Measurements from ENCODE around the gene LEFTY1.

Gene LEFTY1

GRCh38 chr1:225918280-225918679, 29.3 kb upstream of the LEFTY1 start:
- no peak for TF ChIP-seq CEBPB (IDR thresholded peaks at IDR 0.05)
- TF ChIP-seq TEAD4 (IDR thresholded peaks at IDR 0.05) = no peak
- no peak for TF ChIP-seq EP300 (IDR thresholded peaks at IDR 0.05; ENCODE audit: borderline replicate concordance)
- no peak for TF ChIP-seq MAX (IDR thresholded peaks at IDR 0.05)
- TF ChIP-seq RAD21 (IDR thresholded peaks at IDR 0.05; ENCODE audit: low read depth) = no peak
- TF ChIP-seq REST (IDR thresholded peaks at IDR 0.05; ENCODE audit: low read depth) = no peak
- no peak for TF ChIP-seq TCF12 (IDR thresholded peaks at IDR 0.05; ENCODE audit: low read depth)
- no peak for TF ChIP-seq YY1 (IDR thresholded peaks at IDR 0.05; ENCODE audit: low read depth)
- TF ChIP-seq TAF1 (IDR thresholded peaks at IDR 0.05; ENCODE audit: low read depth) = no peak
- no peak for TF ChIP-seq CREB1 (IDR thresholded peaks at IDR 0.05; ENCODE audit: low read depth)
- no peak for TF ChIP-seq FOXM1 (IDR thresholded peaks at IDR 0.05; ENCODE audit: borderline replicate concordance, low read depth)
- no peak for TF ChIP-seq EGR1 (IDR thresholded peaks at IDR 0.05)
- TF ChIP-seq NFIC (IDR thresholded peaks at IDR 0.05) = no peak
- no peak for TF ChIP-seq USF1 (IDR thresholded peaks at IDR 0.05)
- no peak for TF ChIP-seq ZBTB7A (IDR thresholded peaks at IDR 0.05; ENCODE audit: low read depth)

GRCh38 chr1:225917536-225917935, 28.6 kb upstream of the LEFTY1 start:
- TF ChIP-seq CEBPB (IDR thresholded peaks at IDR 0.05) (no peak), CREB1 (IDR thresholded peaks at IDR 0.05; ENCODE audit: low read depth) (no peak)

- TF ChIP-seq NFIC (IDR thresholded peaks at IDR 0.05) = no peak
- TF ChIP-seq TAF1 (IDR thresholded peaks at IDR 0.05; ENCODE audit: low read depth) = no peak
- no peak for TF ChIP-seq CEBPB (IDR thresholded peaks at IDR 0.05)
- TF ChIP-seq TCF12 (IDR thresholded peaks at IDR 0.05; ENCODE audit: low read depth) = no peak
- TF ChIP-seq USF1 (IDR thresholded peaks at IDR 0.05) = no peak
- TF ChIP-seq RAD21 (IDR thresholded peaks at IDR 0.05; ENCODE audit: low read depth) = no peak
- TF ChIP-seq FOXM1 (IDR thresholded peaks at IDR 0.05; ENCODE audit: borderline replicate concordance, low read depth) = no peak
- no peak for TF ChIP-seq TEAD4 (IDR thresholded peaks at IDR 0.05)
- TF ChIP-seq YY1 (IDR thresholded peaks at IDR 0.05; ENCODE audit: low read depth) = no peak
- no peak for TF ChIP-seq MAX (IDR thresholded peaks at IDR 0.05)
Measured at GRCh38 chr1:225917101-225917500, 28.2 kb upstream of the LEFTY1 start.

- TF ChIP-seq FOXM1 (IDR thresholded peaks at IDR 0.05; ENCODE audit: borderline replicate concordance, low read depth) = no peak
- TF ChIP-seq CREB1 (IDR thresholded peaks at IDR 0.05; ENCODE audit: low read depth) = no peak
- TF ChIP-seq TAF1 (IDR thresholded peaks at IDR 0.05; ENCODE audit: low read depth) = no peak
- no peak for TF ChIP-seq ZBTB7A (IDR thresholded peaks at IDR 0.05; ENCODE audit: low read depth)
- no peak for TF ChIP-seq CEBPB (IDR thresholded peaks at IDR 0.05)
Measured at GRCh38 chr1:225915538-225915991, 26.6 kb upstream of the LEFTY1 start.

GRCh38 chr1:225914947-225915346, 26.0 kb upstream of the LEFTY1 start:
- TF ChIP-seq NFIC (IDR thresholded peaks at IDR 0.05) (no peak), ZBTB7A (IDR thresholded peaks at IDR 0.05; ENCODE audit: low read depth) (no peak), USF1 (IDR thresholded peaks at IDR 0.05) (no peak)

- TF ChIP-seq ZBTB7A (IDR thresholded peaks at IDR 0.05; ENCODE audit: low read depth) (no peak), TCF12 (IDR thresholded peaks at IDR 0.05; ENCODE audit: low read depth) (no peak), TEAD4 (IDR thresholded peaks at IDR 0.05) (no peak), RAD21 (IDR thresholded peaks at IDR 0.05; ENCODE audit: low read depth) (no peak), USF1 (IDR thresholded peaks at IDR 0.05) (no peak), TAF1 (IDR thresholded peaks at IDR 0.05; ENCODE audit: low read depth) (no peak), MAX (IDR thresholded peaks at IDR 0.05) (no peak)
Measured at GRCh38 chr1:225914391-225914790, 25.4 kb upstream of the LEFTY1 start.

- no peak for TF ChIP-seq USF1 (IDR thresholded peaks at IDR 0.05)
- TF ChIP-seq MAX (IDR thresholded peaks at IDR 0.05) = no peak
- TF ChIP-seq ZBTB7A (IDR thresholded peaks at IDR 0.05; ENCODE audit: low read depth) = no peak
- no peak for TF ChIP-seq TCF12 (IDR thresholded peaks at IDR 0.05; ENCODE audit: low read depth)
- TF ChIP-seq REST (IDR thresholded peaks at IDR 0.05; ENCODE audit: low read depth) = no peak
- TF ChIP-seq NFIC (IDR thresholded peaks at IDR 0.05) = no peak
- TF ChIP-seq FOXM1 (IDR thresholded peaks at IDR 0.05; ENCODE audit: borderline replicate concordance, low read depth) = no peak
- no peak for TF ChIP-seq YY1 (IDR thresholded peaks at IDR 0.05; ENCODE audit: low read depth)
- TF ChIP-seq RAD21 (IDR thresholded peaks at IDR 0.05; ENCODE audit: low read depth) = peak; percentile 48; the same call in 1 of the 2 replicates
Measured at GRCh38 chr1:225911191-225912130, 22.5 kb upstream of the LEFTY1 start.

All from Ishikawa (cell line).